Gastrocnemius medialis (tissue), 4 donors: ENCODE results near the gene TEX51.

Experiments used
- CTCF ChIP-seq, 5 experiments: fragments of 450-650 bp in 3 of 5; fragments of 200-600 bp in 2 of 5; sonication (generic) in 2 of 5; IDR thresholded peaks in 4 of 5; conservative IDR thresholded peaks in 1 of 5; 1 replicate in 4 of 5; 2 replicates in 1 of 5; pipeline ENCODE4 v1.5.1; 2016 to 2019; ENCODE audit warnings: antibody characterized with exemption in 5 of 5, mild to moderate bottlenecking in 3 of 5, moderate library complexity in 3 of 5
- POLR2A ChIP-seq, 2 donors: fragments of 450-650 bp; IDR thresholded peaks; one replicate each; pipeline ENCODE4 v1.6.1; 2017; ENCODE audit warnings: antibody characterized with exemption in 2 of 2, mild to moderate bottlenecking in 2 of 2, moderate library complexity in 2 of 2

GRCh38 chr2:126851756-126852155, 46.9 kb upstream of the TEX51 start:
- TF ChIP-seq CTCF (IDR thresholded peaks at IDR 0.05 in 4 of 5, conservative IDR thresholded peaks at IDR 0.05 in 1 of 5) (no peak), POLR2A (IDR thresholded peaks at IDR 0.05) (no peak)
